Calu3 (cell line): ENCODE results near the gene FAM222A. TPM values are rescaled to one million over a fixed set of nuclear protein-coding genes. Genes with fewer than 3 reads are reported as not detected.

Experiments
- BruUV-seq: library from RNA; stranded (reverse); fragments of 400-500 nt; replicated peaks from 2 replicates; lab custom pipeline; 2021; lab: Mats Ljungman, UMichigan
- CTCF ChIA-PET: fragments of 300-600 bp; sonication (Branson Sonifier 250); formaldehyde crosslinking; loops from one replicate; lab custom pipeline; 2022; ENCODE audit warnings: antibody characterized with exemption; lab: Charles Lee
- DNase-seq: peaks from one replicate; pipeline ENCODE4 v3.0.0; 2022
- H3K27ac Mint-ChIP-seq: one replicate; pipeline ENCODE4 v1.8.0; 2022; ENCODE audit warnings: mixed read lengths; ENCODE audit not compliant: unreplicated experiment
- H3K27me3 Mint-ChIP-seq: one replicate; pipeline ENCODE4 v1.8.0; 2022; ENCODE audit warnings: mixed read lengths; ENCODE audit not compliant: unreplicated experiment
- H3K36me3 Mint-ChIP-seq: one replicate; pipeline ENCODE4 v1.8.0; 2022; ENCODE audit warnings: mild to moderate bottlenecking, moderate library complexity, mixed read lengths; ENCODE audit not compliant: insufficient read depth, unreplicated experiment
- H3K4me1 Mint-ChIP-seq: one replicate; pipeline ENCODE4 v1.8.0; 2022; ENCODE audit warnings: mild to moderate bottlenecking, low read depth, mixed read lengths; ENCODE audit not compliant: unreplicated experiment
- H3K4me3 Mint-ChIP-seq: one replicate; pipeline ENCODE4 v1.8.0; 2022; ENCODE audit warnings: mild to moderate bottlenecking, low read depth, moderate library complexity, mixed read lengths; ENCODE audit not compliant: unreplicated experiment
- H3K9me3 Mint-ChIP-seq: one replicate; pipeline ENCODE4 v1.8.0; 2022; ENCODE audit warnings: low read depth, mixed read lengths; ENCODE audit not compliant: unreplicated experiment
- CTCF ChIP-seq: fragments of 200-600 bp; IDR thresholded peaks from one replicate; pipeline ENCODE4 v1.8.0; 2022; ENCODE audit warnings: antibody characterized with exemption; ENCODE audit not compliant: unreplicated experiment
- intact Hi-C: fragments of 100-400 bp; cut with micrococcal nuclease; formaldehyde crosslinking; loops from one replicate; pipeline ENCODE4 v1.10.0; 2022; ENCODE audit not compliant: unreplicated experiment
- total RNA-seq: library from RNA; stranded (reverse); gene quantifications from 2 replicates; pipeline ENCODE4 v1.2.3, GENCODE V29; 2022

The FAM222A gene
- total RNA-seq, 1 experiment from 2014 or later = 2.4 TPM

- intact Hi-C loops = no loop called here
- no TSS peak for BruUV-seq
- TF ChIP-seq CTCF = no peak
- Mint-ChIP-seq H3K4me1 (no peaks in the 10 kb centered on the region), H3K27ac (no peak overlapping the region), H3K4me3 (no peak overlapping the region), H3K9me3 (peaks cover 3% of the 10 kb centered on the region), H3K36me3 (no peaks in the 10 kb centered on the region), H3K27me3 (peaks cover 8% of the 10 kb centered on the region)
- DNase-seq = no peak
- CTCF ChIA-PET = interaction anchor here (1.2 to 1.6 kb wide), 2 partner anchors 11 to 14 kb away, joined by 4 read pairs; no protein-coding TSS in a partner anchor
Observed at GRCh38 chr12:109752117-109753053, 38.8 kb downstream of the FAM222A start.

GRCh38 chr12:109753054-109753401 lies 39.4 kb downstream of the FAM222A start:
- CTCF ChIA-PET = interaction anchor here (1.2 to 1.6 kb wide), 2 partner anchors 10 to 15 kb away, joined by 4 read pairs; no protein-coding TSS in a partner anchor
- intact Hi-C loops = no loop called here
- DNase-seq = no peak
- BruUV-seq = no TSS peak
- no peaks in the 10 kb centered on the region for H3K36me3 Mint-ChIP-seq
- no peak for TF ChIP-seq CTCF
- H3K27me3 Mint-ChIP-seq = peaks cover 13% of the 10 kb centered on the region
- H3K9me3 Mint-ChIP-seq = peaks cover 3% of the 10 kb centered on the region
- no peak overlapping the region for H3K4me3 Mint-ChIP-seq
- H3K27ac Mint-ChIP-seq = no peak overlapping the region
- H3K4me1 Mint-ChIP-seq = no peaks in the 10 kb centered on the region

GRCh38 chr12:109753959-109754358 lies 40.3 kb downstream of the FAM222A start:
- H3K36me3 Mint-ChIP-seq = no peaks in the 10 kb centered on the region
- BruUV-seq = no TSS peak
- H3K4me3 Mint-ChIP-seq = no peak overlapping the region
- TF ChIP-seq CTCF = no peak
- DNase-seq = no peak
- H3K27me3 Mint-ChIP-seq = peaks cover 13% of the 10 kb centered on the region
- CTCF ChIA-PET = interaction anchor here (0.7 to 1.6 kb wide), 3 partner anchors 9 to 16 kb away, joined by 4 read pairs; no protein-coding TSS in a partner anchor
- H3K9me3 Mint-ChIP-seq = peaks cover 3% of the 10 kb centered on the region
- intact Hi-C loops = loop anchor here (2.0 kb wide), 1 partner anchor 35 kb away; no protein-coding TSS in a partner anchor
- no peak overlapping the region for H3K27ac Mint-ChIP-seq
- H3K4me1 Mint-ChIP-seq = no peaks in the 10 kb centered on the region

GRCh38 chr12:109756457-109756856 lies 42.8 kb downstream of the FAM222A start:
- Mint-ChIP-seq H3K4me3 (no peak overlapping the region), H3K9me3 (peaks cover 3% of the 10 kb centered on the region), H3K27ac (no peak overlapping the region), H3K27me3 (peaks cover 13% of the 10 kb centered on the region), H3K36me3 (no peaks in the 10 kb centered on the region), H3K4me1 (no peaks in the 10 kb centered on the region)
- DNase-seq = no peak
- CTCF ChIA-PET = no interaction called here
- TF ChIP-seq CTCF = no peak
- intact Hi-C loops = no loop called here
- BruUV-seq = no TSS peak
